ENCODE data around the gene SMAD9.

DNA sequence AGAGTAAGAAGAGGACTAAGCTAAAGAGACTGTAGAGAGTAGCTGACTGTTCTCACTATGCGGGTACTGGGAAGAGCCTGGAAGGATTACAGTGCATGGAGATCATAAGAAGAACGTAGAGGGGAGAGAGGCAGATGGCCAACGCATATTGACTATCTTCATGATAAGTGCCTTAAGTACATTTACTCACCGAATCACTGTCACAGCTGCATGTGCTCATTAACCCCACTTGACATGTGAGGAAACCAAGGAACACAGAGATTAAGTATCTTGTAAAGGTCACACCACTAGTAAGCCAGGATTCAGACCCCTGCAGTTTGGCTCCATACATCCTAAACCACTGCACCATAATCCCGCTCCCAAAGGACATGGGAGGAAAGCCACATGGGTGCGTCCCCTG is 34.1 kb downstream of the SMAD9 start:
- TF ChIP-seq, protein P1, sequence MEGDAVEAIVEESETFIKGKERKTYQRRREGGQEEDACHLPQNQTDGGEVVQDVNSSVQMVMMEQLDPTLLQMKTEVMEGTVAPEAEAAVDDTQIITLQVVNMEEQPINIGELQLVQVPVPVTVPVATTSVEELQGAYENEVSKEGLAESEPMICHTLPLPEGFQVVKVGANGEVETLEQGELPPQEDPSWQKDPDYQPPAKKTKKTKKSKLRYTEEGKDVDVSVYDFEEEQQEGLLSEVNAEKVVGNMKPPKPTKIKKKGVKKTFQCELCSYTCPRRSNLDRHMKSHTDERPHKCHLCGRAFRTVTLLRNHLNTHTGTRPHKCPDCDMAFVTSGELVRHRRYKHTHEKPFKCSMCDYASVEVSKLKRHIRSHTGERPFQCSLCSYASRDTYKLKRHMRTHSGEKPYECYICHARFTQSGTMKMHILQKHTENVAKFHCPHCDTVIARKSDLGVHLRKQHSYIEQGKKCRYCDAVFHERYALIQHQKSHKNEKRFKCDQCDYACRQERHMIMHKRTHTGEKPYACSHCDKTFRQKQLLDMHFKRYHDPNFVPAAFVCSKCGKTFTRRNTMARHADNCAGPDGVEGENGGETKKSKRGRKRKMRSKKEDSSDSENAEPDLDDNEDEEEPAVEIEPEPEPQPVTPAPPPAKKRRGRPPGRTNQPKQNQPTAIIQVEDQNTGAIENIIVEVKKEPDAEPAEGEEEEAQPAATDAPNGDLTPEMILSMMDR (IDR thresholded peaks at IDR 0.05; ENCODE audit: low read length), result no peak
- TF ChIP-seq EZH2phosphoT487 (IDR thresholded peaks at IDR 0.05; ENCODE audit: low read length), result no peak
